Stomach (tissue), 4 donors: Measurements from ENCODE around the gene ARID1B.

Experiments used
- EP300 ChIP-seq: sonication (generic); formaldehyde crosslinking; IDR thresholded peaks from one replicate; pipeline ENCODE4 v1.6.1; 2017; ENCODE audit warnings: antibody characterized with exemption
- POLR2A ChIP-seq, 4 donors: fragments of 450-650 bp; IDR thresholded peaks; one replicate each; pipeline ENCODE4 v1.6.1; 2016; ENCODE audit warnings: antibody characterized with exemption in 4 of 4, control low read depth in 2 of 4, mild to moderate bottlenecking in 1 of 4, moderate library complexity in 1 of 4
- POLR2AphosphoS5 ChIP-seq, 3 donors: sonication (generic); formaldehyde crosslinking; IDR thresholded peaks; one replicate each; pipeline ENCODE4 v1.6.1; 2016; ENCODE audit warnings: antibody characterized with exemption in 3 of 3
- TF ChIP-seq, protein P1 (sequence below), 7 experiments: fragments of 450-650 bp in 4 of 7; fragments of 200-600 bp in 3 of 7; sonication (generic) in 3 of 7; IDR thresholded peaks; one replicate each; pipeline ENCODE4 v1.5.1; 2016 to 2019; ENCODE audit warnings: antibody characterized with exemption in 7 of 7, control low read depth in 2 of 7, mild to moderate bottlenecking in 1 of 7

- TF ChIP-seq POLR2A (IDR thresholded peaks at IDR 0.05) (no peak), EP300 (no peak), POLR2AphosphoS5 (IDR thresholded peaks at IDR 0.05) (peak in 1 of 3 donors; percentile 27)
- TF ChIP-seq, protein P1, sequence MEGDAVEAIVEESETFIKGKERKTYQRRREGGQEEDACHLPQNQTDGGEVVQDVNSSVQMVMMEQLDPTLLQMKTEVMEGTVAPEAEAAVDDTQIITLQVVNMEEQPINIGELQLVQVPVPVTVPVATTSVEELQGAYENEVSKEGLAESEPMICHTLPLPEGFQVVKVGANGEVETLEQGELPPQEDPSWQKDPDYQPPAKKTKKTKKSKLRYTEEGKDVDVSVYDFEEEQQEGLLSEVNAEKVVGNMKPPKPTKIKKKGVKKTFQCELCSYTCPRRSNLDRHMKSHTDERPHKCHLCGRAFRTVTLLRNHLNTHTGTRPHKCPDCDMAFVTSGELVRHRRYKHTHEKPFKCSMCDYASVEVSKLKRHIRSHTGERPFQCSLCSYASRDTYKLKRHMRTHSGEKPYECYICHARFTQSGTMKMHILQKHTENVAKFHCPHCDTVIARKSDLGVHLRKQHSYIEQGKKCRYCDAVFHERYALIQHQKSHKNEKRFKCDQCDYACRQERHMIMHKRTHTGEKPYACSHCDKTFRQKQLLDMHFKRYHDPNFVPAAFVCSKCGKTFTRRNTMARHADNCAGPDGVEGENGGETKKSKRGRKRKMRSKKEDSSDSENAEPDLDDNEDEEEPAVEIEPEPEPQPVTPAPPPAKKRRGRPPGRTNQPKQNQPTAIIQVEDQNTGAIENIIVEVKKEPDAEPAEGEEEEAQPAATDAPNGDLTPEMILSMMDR (IDR thresholded peaks at IDR 0.05) = no peak
Measured at GRCh38 chr6:157059781-157060180, 282.6 kb downstream of the ARID1B start.
